OCI-LY3 (cell line): ENCODE data around the gene LRP1B.
"Not testable (repeated sequence)": the region's sequence is repeated elsewhere in the genome, so short reads cannot be mapped to it uniquely, and the experiment has no call there.

Experiments
- H2AFZ ChIP-seq: fragments of 200-600, 300-600 bp; shearing (Covaris generic); 2 replicates; pipeline ENCODE4 v1.6.0; 2014; ENCODE audit warnings: antibody characterized with exemption, low read depth, low read length
- H3K27ac ChIP-seq: fragments of 200-600, 300-600 bp; sonication (generic); 2 replicates; pipeline ENCODE4 v1.5.1; 2014; ENCODE audit warnings: mild to moderate bottlenecking, low read length, moderate library complexity, mixed read lengths
- H3K27me3 ChIP-seq: fragments of 200-600, 300-600 bp; sonication (generic); 2 replicates; pipeline ENCODE4 v1.6.1; 2014; ENCODE audit warnings: low read depth, low read length, mixed read lengths
- H3K36me3 ChIP-seq: fragments of 200-600, 300-600 bp; sonication (generic); replicated peaks from 2 replicates; pipeline ENCODE3; 2014; ENCODE audit warnings: low read depth, low read length, mixed read lengths
- H3K4me1 ChIP-seq: fragments of 300-600, 200-600 bp; sonication (generic); 2 replicates; pipeline ENCODE4 v1.6.1; 2014; ENCODE audit warnings: low read length, mixed read lengths
- H3K4me2 ChIP-seq: fragments of 200-600, 300-600 bp; sonication (generic); 2 replicates; pipeline ENCODE4 v1.6.1; 2014; ENCODE audit warnings: low read length, mixed read lengths
- H3K4me3 ChIP-seq: fragments of 300-600, 200-600 bp; sonication (generic); 2 replicates; pipeline ENCODE4 v1.5.1; 2014; ENCODE audit warnings: antibody characterized with exemption, mild to moderate bottlenecking, low read length, moderate library complexity
- H3K79me2 ChIP-seq: fragments of 300-600, 200-600 bp; shearing (Covaris generic); 2 replicates; pipeline ENCODE4 v1.6.1; 2014; ENCODE audit warnings: mild to moderate bottlenecking, low read length, mixed read lengths
- H3K9ac ChIP-seq: fragments of 300-600, 200-600 bp; shearing (Covaris generic); 2 replicates; pipeline ENCODE4 v1.6.0; 2014; ENCODE audit warnings: mild to moderate bottlenecking, low read length, moderate library complexity
- H3K9me3 ChIP-seq: fragments of 200-600, 300-600 bp; shearing (Covaris generic); 2 replicates; pipeline ENCODE4 v1.6.1; 2014; ENCODE audit warnings: low read length, mixed read lengths; ENCODE audit not compliant: insufficient read depth
- H4K20me1 ChIP-seq: fragments of 200-600, 300-600 bp; sonication (generic); 2 replicates; pipeline ENCODE4 v1.6.1; 2016; ENCODE audit warnings: low read length, mixed read lengths; ENCODE audit not compliant: insufficient read depth
- CTCF ChIP-seq: fragments of 200-600, 300-600 bp; sonication (generic); IDR thresholded peaks from 2 replicates; pipeline ENCODE4 v1.5.1; 2014; ENCODE audit warnings: antibody characterized with exemption, low read length, low read depth
- EZH2phosphoT487 ChIP-seq: fragments of 200-600 bp; shearing (Covaris generic); IDR thresholded peaks from 2 replicates; pipeline ENCODE4 v1.6.1; 2018; ENCODE audit warnings: antibody characterized with exemption, mixed run types, low read depth

LRP1B gene

GRCh38 chr2:141187075-141187439 lies 943.8 kb downstream of the LRP1B start:
- H3K9ac ChIP-seq, result no peak overlapping the region
- H3K4me2 ChIP-seq, result no peak overlapping the region
- no peaks in the 10 kb centered on the region for H3K9me3 ChIP-seq
- no peaks in the 10 kb centered on the region for H4K20me1 ChIP-seq
- no peak overlapping the region for H2AFZ ChIP-seq
- H3K36me3 ChIP-seq, result no peaks in the 10 kb centered on the region
- no peaks in the 10 kb centered on the region for H3K79me2 ChIP-seq
- H3K27ac ChIP-seq, result no peak overlapping the region
- no peaks in the 10 kb centered on the region for H3K27me3 ChIP-seq
- TF ChIP-seq CTCF (no peak), EZH2phosphoT487 (no peak)
- H3K4me3 ChIP-seq, result no peak overlapping the region
- H3K4me1 ChIP-seq, result no peaks in the 10 kb centered on the region

GRCh38 chr2:141186413-141187074 lies 944.3 kb downstream of the LRP1B start:
- Histone ChIP-seq H4K20me1 (no peaks in the 10 kb centered on the region), H3K9me3 (no peaks in the 10 kb centered on the region), H3K4me2 (no peak overlapping the region), H3K27me3 (no peaks in the 10 kb centered on the region), H2AFZ (no peak overlapping the region), H3K79me2 (no peaks in the 10 kb centered on the region), H3K36me3 (no peaks in the 10 kb centered on the region), H3K27ac (no peak overlapping the region), H3K4me1 (no peaks in the 10 kb centered on the region), H3K4me3 (no peak overlapping the region), H3K9ac (no peak overlapping the region)
- TF ChIP-seq CTCF (no peak), EZH2phosphoT487 (no peak)

GRCh38 chr2:141182246-141182645 lies 948.6 kb downstream of the LRP1B start:
- no peaks in the 10 kb centered on the region for H4K20me1 ChIP-seq
- no peaks in the 10 kb centered on the region for H3K9me3 ChIP-seq
- H3K4me1 ChIP-seq, result no peaks in the 10 kb centered on the region
- no peak overlapping the region for H3K9ac ChIP-seq
- TF ChIP-seq EZH2phosphoT487, result no peak
- TF ChIP-seq CTCF, result no peak
- H3K4me2 ChIP-seq, result no peak overlapping the region
- no peaks in the 10 kb centered on the region for H3K36me3 ChIP-seq
- H2AFZ ChIP-seq, result no peak overlapping the region
- no peaks in the 10 kb centered on the region for H3K79me2 ChIP-seq
- no peaks in the 10 kb centered on the region for H3K27me3 ChIP-seq
- H3K27ac ChIP-seq, result no peak overlapping the region
- no peak overlapping the region for H3K4me3 ChIP-seq

DNA sequence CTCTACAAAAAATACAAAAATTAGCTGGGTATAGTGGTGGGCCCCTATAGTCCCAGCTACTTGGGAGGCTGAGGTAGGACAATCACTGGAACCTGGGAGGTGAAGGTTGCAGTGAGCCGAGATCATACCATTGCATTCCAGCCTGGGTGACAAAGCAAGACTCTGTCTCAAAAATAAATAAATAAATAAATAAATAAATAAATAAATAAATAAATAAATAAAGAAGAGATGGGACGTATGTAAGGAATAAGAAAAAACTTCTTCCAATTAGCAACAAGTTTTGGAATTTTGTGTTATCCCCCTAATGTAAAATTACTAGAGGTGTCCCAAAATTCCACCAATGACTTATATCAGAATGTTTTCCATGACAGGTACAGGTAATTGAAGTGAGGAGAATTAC lies 961.7 kb downstream of the LRP1B start:
- not testable (repeated sequence) for H3K9ac ChIP-seq

More for the DNA sequence above, 961.7 kb downstream of the LRP1B start:
- not testable (repeated sequence) for H3K36me3 ChIP-seq, H2AFZ ChIP-seq, H3K79me2 ChIP-seq, H3K4me1 ChIP-seq, H3K27me3 ChIP-seq, H3K4me2 ChIP-seq, H3K4me3 ChIP-seq, H4K20me1 ChIP-seq, H3K27ac ChIP-seq, H3K9me3 ChIP-seq
